Measurements from ENCODE around the gene CEP85L. TPM values are rescaled to one million over a fixed set of nuclear protein-coding genes. Genes with fewer than 3 reads are reported as not detected.

CEP85L gene
- total and polyA plus RNA-seq, 2 of the 13 experiments (the other 11 are each of a cell fraction or from before 2014, with no cell fraction given) = 0.44 to 1.7 TPM

- TF ChIP-seq HNF1A (IDR thresholded peaks at IDR 0.05; ENCODE audit: low read depth) (no peak), HNF1A (CRISPR knock-in tag; IDR thresholded peaks at IDR 0.05; ENCODE audit: borderline replicate concordance) (peak; percentile 21), KLF6 (CRISPR knock-in tag; IDR thresholded peaks at IDR 0.05) (0 out of 2 replicates have a peak, but pooled peaks have one; percentile 21), RBFOX2 (IDR thresholded peaks at IDR 0.05; ENCODE audit: low read depth, low read length) (peak; percentile 49), AFF4 (CRISPR knock-in tag; IDR thresholded peaks at IDR 0.05) (no peak), NCOA1 (CRISPR knock-in tag; IDR thresholded peaks at IDR 0.05) (no peak), SALL1 (CRISPR knock-in tag; IDR thresholded peaks at IDR 0.05) (peak; percentile 68), ZNF224 (CRISPR knock-in tag; IDR thresholded peaks at IDR 0.05) (no peak), ZNF468 (CRISPR knock-in tag; IDR thresholded peaks at IDR 0.05) (no peak), POLR2AphosphoS5 (IDR thresholded peaks at IDR 0.05; ENCODE audit: low read depth, low read length) (no peak), DRAP1 (CRISPR knock-in tag; IDR thresholded peaks at IDR 0.05) (0 out of 2 replicates have a peak, but pooled peaks have one; percentile 15), CBFB (CRISPR knock-in tag; IDR thresholded peaks at IDR 0.05) (no peak), ZNF678 (CRISPR knock-in tag; IDR thresholded peaks at IDR 0.05) (0 out of 2 replicates have a peak, but pooled peaks have one; percentile 65), ZSCAN31 (CRISPR knock-in tag; IDR thresholded peaks at IDR 0.05; ENCODE audit: low read depth) (peak; percentile 71), ZNF124 (CRISPR knock-in tag; IDR thresholded peaks at IDR 0.05) (0 out of 2 replicates have a peak, but pooled peaks have one; percentile 29), ZNF878 (CRISPR knock-in tag; IDR thresholded peaks at IDR 0.05) (no peak), FOXC1 (CRISPR knock-in tag; IDR thresholded peaks at IDR 0.05; ENCODE audit: borderline replicate concordance) (peak; percentile 68; the same call in 1 of the 2 replicates), ZNF484 (CRISPR knock-in tag; IDR thresholded peaks at IDR 0.05; ENCODE audit: borderline replicate concordance, low read depth) (no peak), ZNF20 (CRISPR knock-in tag; IDR thresholded peaks at IDR 0.05) (no peak), ZNF800 (CRISPR knock-in tag; IDR thresholded peaks at IDR 0.05) (peak; percentile 48; the same call in 1 of the 2 replicates)
Observed at GRCh38 chr6:118651282-118652050, at the start of gene CEP85L (continued).

All from HepG2 (cell line).